Gastroesophageal sphincter (tissue), 4 donors: Measurements from ENCODE around the gene ARNT2. TPM values are rescaled to one million over a fixed set of nuclear protein-coding genes. Genes with fewer than 3 reads are reported as not detected.

Source experiments
- ATAC-seq: fragments of 150-250 bp; one replicate; pipeline ENCODE4 v1.9.1; 2016; ENCODE audit warnings: mild to moderate bottlenecking, moderate library complexity
- H3K27ac ChIP-seq, 4 donors: fragments of 200-600 bp; sonication (generic) in 3 of 4; 1 replicate in 3 of 4; 2 replicates in 1 of 4; pipeline ENCODE4 v1.5.1; 2016 to 2019
- H3K27me3 ChIP-seq: fragments of 200-600 bp; sonication (generic); one replicate; pipeline ENCODE4 v1.5.1; 2019
- H3K36me3 ChIP-seq, 2 donors: fragments of 200-600 bp; sonication (generic); one replicate each; pipeline ENCODE4 v1.5.1; 2019; ENCODE audit warnings: control low read depth in 1 of 2
- H3K4me1 ChIP-seq, 3 donors: fragments of 200-600 bp; sonication (generic); 1 replicate in 2 of 3; 2 replicates in 1 of 3; pipeline ENCODE4 v1.5.1; 2016 to 2019; ENCODE audit warnings: control low read depth in 2 of 3
- H3K4me3 ChIP-seq, 2 donors: fragments of 200-600 bp; sonication (generic); one replicate each; pipeline ENCODE4 v1.5.1; 2019; ENCODE audit warnings: mild to moderate bottlenecking in 1 of 2, moderate library complexity in 1 of 2
- H3K9me3 ChIP-seq, 3 donors: fragments of 200-600 bp; sonication (generic); one replicate each; pipeline ENCODE4 v1.5.1; 2017 to 2019; ENCODE audit warnings: control low read depth in 2 of 3
- EP300 ChIP-seq: sonication (generic); formaldehyde crosslinking; IDR thresholded peaks from one replicate; pipeline ENCODE4 v1.6.1; 2017; ENCODE audit warnings: antibody characterized with exemption, mild to moderate bottlenecking
- POLR2A ChIP-seq, 2 donors: fragments of 450-650 bp; IDR thresholded peaks; one replicate each; pipeline ENCODE4 v1.6.1; 2017; ENCODE audit warnings: antibody characterized with exemption in 2 of 2, mild to moderate bottlenecking in 2 of 2, moderate library complexity in 1 of 2
- POLR2AphosphoS5 ChIP-seq: sonication (generic); formaldehyde crosslinking; IDR thresholded peaks from one replicate; pipeline ENCODE4 v1.6.1; 2017; ENCODE audit warnings: antibody characterized with exemption
- WGBS, 2 donors: methylation state at CpG; one replicate each; pipeline ENCODE4 v1.1.5; 2018; ENCODE audit warnings: low coverage in 1 of 2; 5-methylcytosine and 5-hydroxymethylcytosine counted together
- total RNA-seq, 4 donors: library from RNA; depleted of rRNA; stranded (reverse); fragments of >200 nt; gene quantifications; one replicate each; pipeline ENCODE4 v1.1.0, GENCODE V29; 2016
- TF ChIP-seq, protein P1 (sequence below), 4 experiments: fragments of 200-600 bp in 2 of 4; fragments of 450-650 bp in 2 of 4; sonication (generic) in 1 of 4; IDR thresholded peaks; one replicate each; pipeline ENCODE4 v1.5.1; 2017 to 2019; ENCODE audit warnings: antibody characterized with exemption in 4 of 4, mild to moderate bottlenecking in 2 of 4, moderate library complexity in 2 of 4

ARNT2 gene
- total RNA-seq, 4 donors from 2014 or later, result 6.7 to 11.6 (median 9.4) TPM

DNA sequence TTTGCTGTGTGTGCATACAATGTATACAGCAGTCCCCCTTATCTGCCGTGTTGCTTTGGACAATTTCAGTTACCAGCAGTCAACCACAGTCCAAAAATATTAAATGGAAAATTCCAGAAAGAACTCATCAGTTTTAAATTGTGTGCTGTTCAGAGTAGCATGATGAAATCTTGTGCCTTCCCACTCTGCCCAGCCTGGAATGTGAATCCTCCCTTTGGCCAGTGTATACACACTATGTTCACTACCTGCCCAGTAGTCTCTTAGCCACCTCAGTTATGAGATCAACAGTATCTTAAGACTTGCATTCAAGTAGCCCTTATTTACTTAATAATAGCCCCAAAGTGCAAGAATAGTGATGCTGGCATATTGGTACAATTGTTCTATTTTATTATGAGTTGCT is 157.3 kb downstream of the ARNT2 start:
- TF ChIP-seq, protein P1, sequence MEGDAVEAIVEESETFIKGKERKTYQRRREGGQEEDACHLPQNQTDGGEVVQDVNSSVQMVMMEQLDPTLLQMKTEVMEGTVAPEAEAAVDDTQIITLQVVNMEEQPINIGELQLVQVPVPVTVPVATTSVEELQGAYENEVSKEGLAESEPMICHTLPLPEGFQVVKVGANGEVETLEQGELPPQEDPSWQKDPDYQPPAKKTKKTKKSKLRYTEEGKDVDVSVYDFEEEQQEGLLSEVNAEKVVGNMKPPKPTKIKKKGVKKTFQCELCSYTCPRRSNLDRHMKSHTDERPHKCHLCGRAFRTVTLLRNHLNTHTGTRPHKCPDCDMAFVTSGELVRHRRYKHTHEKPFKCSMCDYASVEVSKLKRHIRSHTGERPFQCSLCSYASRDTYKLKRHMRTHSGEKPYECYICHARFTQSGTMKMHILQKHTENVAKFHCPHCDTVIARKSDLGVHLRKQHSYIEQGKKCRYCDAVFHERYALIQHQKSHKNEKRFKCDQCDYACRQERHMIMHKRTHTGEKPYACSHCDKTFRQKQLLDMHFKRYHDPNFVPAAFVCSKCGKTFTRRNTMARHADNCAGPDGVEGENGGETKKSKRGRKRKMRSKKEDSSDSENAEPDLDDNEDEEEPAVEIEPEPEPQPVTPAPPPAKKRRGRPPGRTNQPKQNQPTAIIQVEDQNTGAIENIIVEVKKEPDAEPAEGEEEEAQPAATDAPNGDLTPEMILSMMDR (IDR thresholded peaks at IDR 0.05), result no peak
- no peak for TF ChIP-seq POLR2AphosphoS5
- TF ChIP-seq EP300, result no peak
- TF ChIP-seq POLR2A (IDR thresholded peaks at IDR 0.05), result no peak
- H3K27ac ChIP-seq, result no peak overlapping the region
- no peaks in the 10 kb centered on the region for H3K27me3 ChIP-seq
- H3K9me3 ChIP-seq, result no peaks in the 10 kb centered on the region
- ATAC-seq, result peak; percentile 43
- H3K4me1 ChIP-seq, result no peaks in the 10 kb centered on the region
- no peak overlapping the region for H3K4me3 ChIP-seq
- peaks cover 0 to 37% of the 10 kb centered on the region in 2 donors for H3K36me3 ChIP-seq
- WGBS, 2 donors, result no CpG with 5 or more reads among the region's 1 CpG

DNA sequence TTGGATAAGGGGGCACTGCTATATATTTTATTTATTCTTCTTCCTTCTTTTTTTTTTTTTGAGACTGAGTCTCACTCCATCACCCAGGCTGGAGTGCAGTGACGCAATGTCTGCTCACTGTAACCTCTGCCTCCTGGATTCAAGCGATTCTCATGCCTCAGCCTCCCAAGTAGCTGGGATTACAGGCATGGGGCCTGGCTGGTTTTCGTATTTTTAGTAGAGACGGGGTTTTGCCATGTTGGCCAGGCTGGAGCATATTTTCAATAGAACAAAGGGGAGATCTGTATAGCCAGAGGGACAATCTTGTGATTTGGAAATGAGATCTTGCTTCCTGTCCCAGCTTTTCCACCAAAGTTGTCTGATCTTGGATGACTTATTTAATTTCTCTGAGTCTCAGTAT is 157.9 kb downstream of the ARNT2 start:
- H3K27ac ChIP-seq, result no peak overlapping the region
- no peak overlapping the region for H3K4me3 ChIP-seq
- H3K4me1 ChIP-seq, result no peaks in the 10 kb centered on the region
- H3K9me3 ChIP-seq, result no peaks in the 10 kb centered on the region
- ATAC-seq, result peak; percentile 17
- H3K36me3 ChIP-seq, result peaks cover 0 to 36% of the 10 kb centered on the region in 2 donors
- no peaks in the 10 kb centered on the region for H3K27me3 ChIP-seq
- TF ChIP-seq POLR2A (IDR thresholded peaks at IDR 0.05) (no peak), EP300 (no peak), POLR2AphosphoS5 (no peak)
- TF ChIP-seq, protein P1 (IDR thresholded peaks at IDR 0.05), result no peak
- WGBS, 2 donors, result 48 to 67% methylated on average over 1 to 3 of the region's 4 CpGs

DNA sequence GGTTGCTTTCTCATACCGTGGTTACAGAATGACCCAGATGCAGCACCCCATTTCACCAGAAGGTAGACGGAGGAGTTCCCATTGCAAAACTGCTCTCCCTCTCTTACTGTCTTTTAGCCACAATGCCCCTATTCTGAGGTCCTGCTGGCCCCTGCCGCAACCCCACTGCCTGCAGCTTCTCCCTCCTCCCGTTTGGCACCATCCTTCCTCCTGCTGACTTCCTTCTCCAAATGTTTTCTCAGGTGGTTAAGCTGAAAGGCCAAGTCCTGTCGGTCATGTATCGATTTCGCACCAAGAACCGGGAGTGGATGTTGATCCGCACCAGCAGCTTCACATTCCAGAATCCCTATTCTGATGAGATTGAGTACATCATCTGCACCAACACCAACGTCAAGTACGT is 158.7 kb downstream of the ARNT2 start:
- Histone ChIP-seq H3K27me3 (no peaks in the 10 kb centered on the region), H3K36me3 (peaks cover 0 to 36% of the 10 kb centered on the region in 2 donors), H3K9me3 (no peaks in the 10 kb centered on the region), H3K27ac (no peak overlapping the region), H3K4me3 (no peak overlapping the region), H3K4me1 (peaks cover 0 to 7% (median 0%) of the 10 kb centered on the region in 3 donors)
- ATAC-seq, result no peak
- WGBS, 2 donors, result 73 to 87% methylated on average over 7 to 11 of the region's 11 CpGs
- no peak for TF ChIP-seq POLR2AphosphoS5
- no peak for TF ChIP-seq POLR2A (IDR thresholded peaks at IDR 0.05)
- no peak for TF ChIP-seq EP300
- TF ChIP-seq, protein P1 (IDR thresholded peaks at IDR 0.05), result no peak

DNA sequence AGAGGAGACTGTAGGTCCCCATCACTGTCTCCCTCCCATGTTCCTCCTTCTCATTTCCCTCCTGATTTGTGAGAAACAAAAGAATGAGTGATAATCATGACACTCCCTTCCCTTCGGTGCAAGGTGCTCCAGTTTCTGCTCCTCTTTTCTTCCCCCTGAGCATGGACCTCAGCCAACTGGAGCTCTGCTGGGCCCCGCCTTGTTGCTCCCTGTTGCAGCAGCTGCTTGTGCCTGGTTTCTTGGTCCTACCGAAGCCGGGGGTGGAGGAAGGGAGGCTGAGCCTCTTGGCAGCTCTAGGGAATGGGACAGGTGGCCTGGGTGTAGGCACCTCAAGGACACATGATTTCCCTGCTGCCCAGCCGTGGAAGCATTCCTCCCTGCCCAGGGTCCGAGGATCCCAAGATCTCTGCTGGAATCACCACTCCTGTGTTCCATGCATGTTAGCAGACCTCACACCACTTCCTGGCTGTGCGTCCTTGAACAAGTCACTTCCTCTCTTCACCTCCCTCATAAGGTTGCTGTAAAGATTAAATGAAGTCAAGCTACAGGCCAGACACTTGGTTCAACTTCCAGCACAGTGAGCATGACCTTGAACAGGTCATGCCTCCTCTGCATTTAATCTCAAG is 159.3 kb downstream of the ARNT2 start:
- TF ChIP-seq POLR2A (IDR thresholded peaks at IDR 0.05), result no peak
- no peak for TF ChIP-seq POLR2AphosphoS5
- no peak for TF ChIP-seq EP300
- TF ChIP-seq, protein P1 (IDR thresholded peaks at IDR 0.05), result no peak
- ATAC-seq, result no peak

DNA sequence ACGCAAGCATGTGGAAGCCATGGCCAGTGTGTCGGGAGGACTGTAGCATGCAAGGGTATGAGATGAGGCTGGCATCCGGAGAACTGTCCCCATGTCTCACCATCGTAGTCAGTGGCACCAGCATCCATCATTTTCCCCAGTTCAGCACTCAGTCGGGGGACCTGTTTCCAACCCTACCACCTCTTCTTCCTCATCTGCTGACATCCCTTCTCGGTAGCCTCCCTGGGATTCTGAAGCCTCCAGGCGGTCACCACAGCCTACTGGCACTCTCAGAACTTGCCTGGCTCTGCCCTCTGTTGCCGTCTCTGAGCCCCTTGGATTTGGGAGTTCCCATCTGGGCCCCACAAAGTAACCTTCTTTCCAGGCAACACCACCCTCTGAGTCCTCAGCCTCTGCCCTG is 159.9 kb downstream of the ARNT2 start:
- no peak for TF ChIP-seq EP300
- ATAC-seq, result no peak
- H3K27me3 ChIP-seq, result no peaks in the 10 kb centered on the region
- H3K9me3 ChIP-seq, result no peaks in the 10 kb centered on the region
- no peak overlapping the region for H3K27ac ChIP-seq
- H3K36me3 ChIP-seq, result peaks cover 0 to 36% of the 10 kb centered on the region in 2 donors
- no peak overlapping the region for H3K4me3 ChIP-seq
- H3K4me1 ChIP-seq, result peaks cover 0 to 10% (median 0%) of the 10 kb centered on the region in 3 donors
- 88 to 90% methylated on average over 4 to 8 of the region's 8 CpGs for WGBS, 2 donors

More for the DNA sequence above, 159.3 kb downstream of the ARNT2 start:
- H3K4me3 ChIP-seq, result no peak overlapping the region
- H3K36me3 ChIP-seq, result peaks cover 0 to 36% of the 10 kb centered on the region in 2 donors
- no peak overlapping the region for H3K27ac ChIP-seq
- WGBS, 2 donors, result 76 to 80% methylated on average over 3 of the region's 7 CpGs
- peaks cover 0 to 10% (median 0%) of the 10 kb centered on the region in 3 donors for H3K4me1 ChIP-seq
- no peaks in the 10 kb centered on the region for H3K9me3 ChIP-seq
- no peaks in the 10 kb centered on the region for H3K27me3 ChIP-seq
